Non-pigmented ciliary epithelial cell (primary cell): ENCODE data around the gene MARF1.
"Not testable (repeated sequence)": the region's sequence is repeated elsewhere in the genome, so short reads cannot be mapped to it uniquely, and the experiment has no call there.

Experiments used
- DNase-seq: peaks from one replicate; pipeline ENCODE4 v3.0.0-alpha.2; 2010; ENCODE audit warnings: low read depth

Gene MARF1

DNA sequence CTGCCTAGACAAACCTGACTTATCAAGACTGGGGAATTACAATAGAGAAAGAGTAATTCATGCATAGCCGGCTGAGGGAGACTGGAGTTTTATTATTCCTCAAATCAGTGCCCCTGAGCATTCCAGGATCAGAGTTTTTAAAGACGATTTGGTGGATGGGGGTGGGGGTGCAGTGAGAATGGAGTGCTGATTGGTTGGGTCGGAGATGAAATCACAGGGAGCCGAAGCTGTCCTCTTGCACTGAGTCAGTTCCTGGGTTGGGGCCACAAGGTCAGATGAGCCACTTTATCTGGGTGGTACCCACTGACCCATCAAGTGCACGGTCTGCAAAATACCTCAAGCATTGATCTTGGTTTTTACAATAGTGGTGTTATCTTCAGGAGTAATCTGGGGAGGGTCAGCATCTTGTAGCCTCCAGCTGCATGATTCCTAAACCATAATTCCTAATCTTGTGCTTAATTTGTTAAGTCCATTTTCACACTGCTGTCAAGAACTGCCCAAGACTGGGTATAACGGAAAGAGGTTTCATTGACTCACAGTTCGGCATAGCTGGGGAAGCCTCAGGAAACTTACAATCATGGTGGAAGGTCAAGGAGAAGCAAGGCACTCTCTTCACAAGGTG lies 69.6 kb downstream of the MARF1 start:
- DNase-seq = no peak

DNA sequence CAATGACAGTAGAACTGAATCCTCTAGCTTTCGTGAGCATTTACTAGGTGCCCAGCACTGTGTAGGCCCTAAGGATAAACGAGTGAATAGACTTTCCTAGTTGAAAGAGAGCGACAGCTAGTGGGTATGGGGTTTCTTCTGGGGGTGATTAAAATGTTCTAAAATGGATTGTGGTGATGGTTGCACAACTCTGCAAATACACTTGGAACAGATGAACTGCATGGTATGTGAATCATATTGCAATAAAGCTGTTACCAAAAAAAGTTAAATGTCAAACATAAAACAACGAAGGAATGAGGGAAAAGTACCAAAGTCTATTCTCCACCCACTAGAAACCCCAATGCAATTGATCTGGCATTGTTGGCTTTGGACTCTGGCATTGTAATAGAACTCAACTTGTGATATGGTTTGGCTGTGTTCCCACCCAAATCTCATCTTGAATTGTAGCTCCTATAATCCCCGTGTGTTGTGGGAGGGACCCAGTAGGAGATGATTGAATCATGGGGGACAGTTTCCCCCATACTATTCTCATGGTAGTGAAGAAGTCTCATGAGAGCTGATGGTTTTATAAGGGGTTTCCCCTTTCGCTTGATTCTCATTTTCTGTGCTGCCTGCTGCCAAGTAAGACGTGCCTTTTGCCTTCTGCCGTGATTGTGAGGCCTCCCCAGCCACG lies 70.5 kb downstream of the MARF1 start:
- peak; percentile 31 for DNase-seq

DNA sequence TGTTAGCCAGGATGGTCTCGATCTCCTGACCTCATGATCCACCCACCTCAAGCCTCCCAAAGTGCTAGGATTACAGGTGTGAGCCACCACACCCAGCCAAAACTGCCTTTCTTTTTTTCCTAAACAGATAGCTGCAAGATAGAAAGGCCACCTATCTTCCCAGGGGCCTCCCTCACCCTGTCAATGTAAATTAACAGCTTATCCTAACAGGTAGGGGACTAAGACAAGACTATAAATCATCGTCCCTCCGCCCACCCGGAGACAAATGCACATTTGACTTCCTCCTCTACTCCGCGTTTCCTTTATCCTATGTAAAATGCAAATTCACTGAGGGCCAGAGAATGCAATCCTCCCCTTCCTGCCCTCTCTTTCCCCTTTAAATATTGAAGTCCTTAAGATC lies 71.4 kb downstream of the MARF1 start:
- DNase-seq = no peak

DNA sequence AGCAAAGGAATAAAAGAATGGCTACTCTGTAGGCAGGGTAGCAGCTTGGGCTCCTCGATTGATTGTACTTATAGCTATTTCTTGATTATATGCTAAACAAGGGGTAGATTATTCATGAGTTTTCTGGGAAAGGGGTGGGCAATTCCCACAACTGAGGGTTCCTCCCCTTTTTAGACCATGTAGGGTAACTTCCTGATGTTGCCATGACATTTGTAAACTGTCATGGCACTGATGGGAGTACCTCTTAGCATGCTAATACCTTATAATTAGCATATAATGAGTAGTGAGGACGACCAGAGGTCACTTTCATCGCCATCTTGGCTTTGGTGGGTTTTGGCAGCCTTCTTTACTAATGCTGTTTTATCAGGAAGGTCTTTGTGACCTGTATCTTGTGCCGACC lies 72.3 kb downstream of the MARF1 start:
- DNase-seq = not testable (repeated sequence)

DNA sequence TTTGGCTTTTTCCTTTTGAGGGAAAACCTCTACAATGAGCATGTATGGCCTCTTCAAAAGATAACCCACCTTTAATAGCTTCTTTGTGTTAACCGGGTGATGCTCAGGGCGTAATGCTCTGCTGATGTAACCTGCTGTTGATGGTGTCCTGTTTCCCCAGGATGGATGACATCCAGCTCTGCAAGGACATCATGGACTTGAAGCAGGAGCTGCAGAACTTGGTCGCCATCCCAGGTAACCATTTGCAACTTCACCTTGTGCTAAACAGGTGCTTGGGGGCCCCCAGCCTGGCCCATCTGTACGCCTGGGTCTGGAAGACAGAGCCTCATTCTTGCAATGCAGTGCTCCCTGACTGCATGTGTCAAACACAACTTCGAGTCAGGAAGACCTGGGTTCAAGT lies 75.1 kb downstream of the MARF1 start:
- no peak for DNase-seq

DNA sequence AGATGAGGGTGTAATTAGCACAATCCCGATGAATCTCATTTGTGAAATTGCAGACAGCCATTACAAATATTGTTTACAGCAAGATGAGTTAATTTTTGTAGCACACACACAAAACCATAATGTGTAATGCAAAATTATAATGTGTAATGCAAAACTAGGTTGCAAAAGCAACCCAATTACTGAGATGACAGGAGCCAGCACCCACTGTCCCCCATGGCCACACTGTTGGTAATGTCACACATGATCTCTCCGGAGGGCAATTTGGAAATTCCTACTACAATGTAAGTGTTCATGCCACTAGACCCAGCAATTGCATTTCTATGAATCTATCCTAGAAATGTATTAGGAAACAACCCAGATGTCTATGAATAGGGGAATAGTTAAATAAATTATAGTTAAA lies 76.9 kb downstream of the MARF1 start:
- no peak for DNase-seq

DNA sequence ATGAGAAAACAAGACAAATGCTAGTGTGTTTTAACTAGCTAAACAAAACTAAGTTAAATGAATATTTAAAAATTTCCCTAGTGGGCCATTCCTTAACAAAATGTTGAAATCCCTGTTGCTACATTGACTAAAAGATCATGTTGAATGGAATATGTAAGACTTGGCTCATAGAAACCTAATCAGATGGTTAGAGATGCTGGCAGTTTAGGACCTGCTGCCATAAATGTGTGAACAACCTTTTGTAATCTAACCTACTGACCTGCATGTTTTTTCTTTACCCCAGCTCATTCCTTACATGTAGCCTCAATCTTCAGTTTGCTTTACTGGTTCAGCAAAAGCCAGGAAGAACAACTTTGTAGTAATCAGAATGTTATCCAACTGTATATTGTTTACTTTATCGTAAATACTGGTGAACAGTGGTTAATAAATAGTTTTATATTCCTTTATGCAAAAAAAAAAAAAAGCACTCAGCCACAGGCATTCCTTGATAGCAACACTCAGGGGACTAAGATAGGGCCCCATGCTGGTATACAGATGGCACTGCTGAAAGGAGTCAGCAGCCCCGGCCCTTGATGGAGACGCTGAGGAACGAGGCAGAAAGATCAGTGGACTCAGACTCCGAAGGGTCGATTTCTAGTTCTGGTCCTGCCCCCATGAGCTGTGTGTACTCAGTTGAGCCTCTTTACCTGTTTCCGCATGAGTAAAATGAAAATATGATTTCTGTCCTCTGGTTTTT lies 78.2 kb downstream of the MARF1 start:
- no peak for DNase-seq

DNA sequence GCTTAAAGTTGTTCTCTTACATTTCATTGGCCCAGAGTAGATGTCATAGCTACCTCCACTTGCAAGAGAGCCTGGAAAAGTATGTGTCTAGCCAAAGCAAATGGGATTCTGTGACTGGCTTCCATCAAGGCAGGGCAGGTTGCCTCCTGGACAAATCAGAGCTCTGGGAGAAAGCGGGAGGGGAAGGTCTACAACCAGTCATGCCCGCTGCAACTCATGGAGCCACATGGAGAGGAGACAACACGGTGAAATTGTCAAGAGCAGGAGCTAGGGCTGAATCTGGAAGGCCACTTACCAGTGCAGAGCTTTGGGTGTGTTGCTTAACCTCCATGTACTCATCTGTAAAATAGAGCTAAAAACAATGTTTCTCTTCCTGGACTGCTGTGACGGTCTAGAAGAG lies 83.8 kb downstream of the MARF1 start:
- no peak for DNase-seq

DNA sequence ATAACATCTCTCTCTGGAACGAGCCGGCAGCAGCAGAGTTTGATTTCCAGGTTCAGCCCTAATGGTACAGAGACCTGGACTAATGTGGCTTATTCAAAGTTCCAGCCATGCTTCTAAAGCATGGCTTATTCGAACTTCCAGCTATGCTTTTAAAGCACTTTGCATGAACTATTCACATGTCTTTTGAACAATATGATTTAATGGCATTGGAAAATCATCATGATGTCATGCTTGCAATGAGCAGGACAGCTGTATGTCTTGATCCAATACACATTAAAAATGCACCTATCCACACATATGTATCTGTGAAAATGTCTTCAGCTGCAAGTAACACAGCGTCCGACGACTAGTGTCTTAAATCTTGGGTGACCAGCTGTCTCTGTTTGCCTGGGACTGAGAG lies 85.7 kb downstream of the MARF1 start:
- DNase-seq = no peak

DNA sequence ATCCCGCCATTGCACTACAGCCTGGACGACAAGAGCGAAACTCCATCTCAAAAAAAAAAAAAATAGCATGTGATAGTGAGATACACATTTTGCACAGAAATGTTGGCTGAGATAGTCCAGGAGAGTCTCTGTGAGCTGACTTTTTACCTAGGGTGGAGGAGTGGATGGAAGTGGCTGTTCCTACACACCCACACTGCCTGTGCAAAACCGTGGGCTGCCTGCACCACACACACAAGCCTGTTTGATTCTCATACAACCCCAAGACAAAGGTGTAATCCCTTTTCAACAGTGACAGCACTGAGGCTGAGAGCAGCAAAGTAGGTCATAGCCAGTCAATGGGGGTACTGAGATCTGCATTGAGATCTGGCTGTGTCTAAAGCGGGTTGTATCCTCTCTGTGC lies 86.8 kb downstream of the MARF1 start:
- no peak for DNase-seq

DNA sequence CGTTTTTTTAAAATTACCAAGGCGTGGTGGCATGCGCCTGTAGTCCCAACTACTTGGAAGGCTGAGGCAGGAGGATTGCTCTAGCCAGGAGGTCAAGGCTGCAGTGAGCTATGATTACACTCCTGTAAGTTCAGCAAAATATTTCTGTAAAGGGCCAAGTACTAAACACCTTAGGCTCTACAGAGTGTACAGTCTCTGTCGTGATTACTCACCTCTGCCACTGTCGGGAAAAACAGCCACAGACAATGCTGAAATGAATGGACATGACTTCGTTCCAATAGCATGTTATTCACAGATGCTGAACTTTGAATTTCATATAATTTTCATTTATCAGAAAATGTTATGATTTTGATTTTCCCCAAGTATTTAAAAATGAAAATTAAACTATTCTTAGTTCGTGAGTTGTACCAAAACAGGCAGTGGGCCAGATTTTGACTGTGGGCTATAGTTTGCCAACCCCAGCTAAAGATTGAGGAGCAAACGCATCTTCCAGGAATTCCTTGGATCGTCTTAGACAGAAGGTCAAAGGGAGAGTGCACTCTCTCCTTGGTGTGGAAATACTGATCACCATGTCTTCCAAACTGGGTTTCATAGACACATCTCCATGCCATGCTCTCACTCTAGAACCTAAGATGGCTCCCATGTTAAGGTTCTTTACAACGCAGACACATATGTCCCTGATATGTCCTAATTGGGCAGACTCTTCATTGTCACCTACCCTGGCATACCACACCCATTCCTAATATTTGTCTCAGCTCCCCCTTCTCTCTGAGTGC lies 89.5 kb downstream of the MARF1 start:
- no peak for DNase-seq

DNA sequence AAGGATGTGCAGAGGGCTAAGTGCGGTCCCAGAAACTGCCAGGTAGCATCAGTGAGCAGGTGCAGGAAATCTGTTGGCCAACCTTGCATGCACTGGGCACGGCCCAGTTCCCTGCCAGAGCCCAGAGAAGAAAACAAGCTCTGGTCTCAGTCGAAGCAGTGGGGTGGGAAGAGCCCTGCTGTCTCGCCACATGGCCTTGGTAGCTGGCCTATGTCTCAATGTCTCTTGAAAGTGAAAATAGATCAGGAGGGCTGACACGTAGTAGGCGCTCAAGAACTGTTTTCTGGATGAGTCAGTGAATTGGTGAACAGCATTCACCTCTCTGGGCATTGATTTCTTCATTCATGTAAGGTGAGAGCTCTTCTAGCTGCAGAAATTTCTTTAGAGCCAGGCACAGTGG lies 90.4 kb downstream of the MARF1 start:
- no peak for DNase-seq

DNA sequence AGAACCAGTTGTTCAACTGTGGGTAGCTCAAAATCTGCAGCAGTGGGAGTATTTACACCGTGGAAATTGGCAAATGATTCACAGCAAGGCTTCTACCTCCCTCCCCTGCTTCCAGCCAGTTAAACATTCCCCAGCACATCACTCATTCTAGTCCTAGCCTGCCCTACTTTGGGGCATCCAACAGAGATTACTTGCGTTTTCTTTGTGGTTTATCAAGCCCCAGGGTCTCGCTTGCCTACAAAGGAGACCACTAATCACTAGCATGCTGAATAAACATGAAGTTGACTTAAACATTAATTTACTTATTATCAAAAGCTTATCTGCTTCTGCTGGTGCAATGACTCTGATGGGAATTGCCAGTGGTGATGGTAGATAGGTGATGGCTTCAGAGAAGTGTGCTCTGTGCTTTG lies 94.5 kb downstream of the MARF1 start:
- DNase-seq = no peak

DNA sequence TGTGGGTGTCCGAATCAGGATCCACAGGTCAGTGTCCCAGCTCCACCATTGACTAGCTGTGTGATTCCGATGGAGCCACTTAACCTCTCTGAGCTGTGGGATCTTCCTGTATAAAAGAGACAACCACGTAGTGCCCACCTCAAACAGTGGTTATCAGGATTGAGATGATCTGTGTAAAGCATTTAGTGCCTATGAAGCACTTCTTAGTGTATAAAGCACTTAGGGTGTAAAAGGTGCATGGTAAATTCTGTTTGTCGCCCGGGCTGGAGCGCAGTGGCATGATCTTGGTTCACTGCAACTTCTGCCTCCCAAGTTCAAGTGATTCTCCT lies 95.2 kb downstream of the MARF1 start:
- DNase-seq = no peak

DNA sequence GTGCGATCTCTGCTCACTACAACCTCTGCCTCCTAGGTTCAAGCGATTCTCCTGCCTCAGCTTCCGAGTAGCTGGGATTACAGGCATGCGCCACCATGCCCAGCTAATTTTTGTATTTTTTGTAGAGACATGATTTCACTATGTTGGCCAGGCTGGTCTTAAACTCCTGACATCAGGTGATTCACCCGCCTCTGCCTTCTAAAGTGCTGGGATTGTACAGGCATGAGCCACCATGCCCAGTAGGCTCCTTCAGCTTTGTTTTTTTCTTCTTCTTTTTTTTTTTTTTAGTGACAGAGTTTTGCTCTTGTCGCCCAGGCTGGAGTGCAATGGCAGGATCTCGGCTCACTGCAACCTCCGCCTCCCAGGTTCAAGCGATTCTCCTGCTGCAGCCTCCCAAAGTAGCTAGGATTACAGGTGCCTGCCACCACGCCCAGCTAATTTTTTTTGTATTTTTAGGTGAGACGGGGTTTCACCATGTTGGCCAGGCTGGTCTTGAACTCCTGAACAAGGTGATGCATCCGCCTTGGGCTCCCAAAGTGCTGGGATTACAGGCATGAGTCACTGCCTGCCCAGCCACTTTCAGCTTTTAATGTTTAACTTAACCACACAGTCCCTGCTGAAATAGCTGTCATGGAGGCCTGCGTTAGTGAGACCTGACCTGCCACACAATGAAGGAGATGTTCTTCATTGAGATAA lies 95.7 kb downstream of the MARF1 start:
- DNase-seq = not testable (repeated sequence)

DNA sequence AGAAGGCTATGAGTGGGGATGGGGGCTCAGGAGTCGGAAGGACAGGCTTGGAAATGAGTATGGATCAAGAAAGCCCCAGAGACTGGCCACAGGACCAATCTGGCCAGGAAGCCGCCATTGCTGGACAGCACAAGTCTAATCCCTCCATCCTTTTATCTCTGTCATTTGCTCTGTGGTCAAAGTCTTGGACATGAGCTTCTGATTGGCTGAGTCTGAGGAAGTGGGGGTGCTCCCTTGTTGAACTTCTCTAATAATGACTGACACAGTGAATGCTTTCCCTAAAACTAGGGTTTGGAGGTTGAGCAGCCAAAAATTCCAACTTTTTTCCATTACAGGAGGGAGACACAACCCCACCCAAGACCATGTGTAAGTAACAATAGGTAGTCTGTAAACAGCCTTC lies 97.4 kb downstream of the MARF1 start:
- no peak for DNase-seq

DNA sequence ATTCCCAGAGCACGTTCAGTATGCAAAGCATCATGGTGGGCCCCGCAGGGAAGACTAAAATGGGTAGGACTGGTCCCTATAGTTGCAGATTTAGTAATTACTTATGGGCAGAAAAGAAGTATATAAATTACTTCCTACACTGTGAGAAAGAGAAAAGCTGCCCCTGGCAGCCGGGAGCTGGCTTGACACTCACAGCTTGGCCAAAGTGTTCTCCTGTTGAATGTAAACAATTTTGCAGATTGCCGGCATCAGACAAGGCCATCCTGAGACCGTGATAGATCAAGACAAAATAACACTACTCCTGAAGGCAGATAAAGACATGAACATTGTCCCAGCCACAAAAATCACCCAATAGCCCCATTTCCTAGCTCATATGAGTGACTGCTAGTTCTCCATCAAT lies 98.5 kb downstream of the MARF1 start:
- no peak for DNase-seq
